GM21367 (cell line): Measurements from ENCODE around the gene CEP55.

Experiments
- ATAC-seq: cut with Tn5 transposase; IDR thresholded peaks from one replicate; pipeline ENCODE4 v1.9.1; 2021; ENCODE audit not compliant: unreplicated experiment

Gene CEP55

DNA sequence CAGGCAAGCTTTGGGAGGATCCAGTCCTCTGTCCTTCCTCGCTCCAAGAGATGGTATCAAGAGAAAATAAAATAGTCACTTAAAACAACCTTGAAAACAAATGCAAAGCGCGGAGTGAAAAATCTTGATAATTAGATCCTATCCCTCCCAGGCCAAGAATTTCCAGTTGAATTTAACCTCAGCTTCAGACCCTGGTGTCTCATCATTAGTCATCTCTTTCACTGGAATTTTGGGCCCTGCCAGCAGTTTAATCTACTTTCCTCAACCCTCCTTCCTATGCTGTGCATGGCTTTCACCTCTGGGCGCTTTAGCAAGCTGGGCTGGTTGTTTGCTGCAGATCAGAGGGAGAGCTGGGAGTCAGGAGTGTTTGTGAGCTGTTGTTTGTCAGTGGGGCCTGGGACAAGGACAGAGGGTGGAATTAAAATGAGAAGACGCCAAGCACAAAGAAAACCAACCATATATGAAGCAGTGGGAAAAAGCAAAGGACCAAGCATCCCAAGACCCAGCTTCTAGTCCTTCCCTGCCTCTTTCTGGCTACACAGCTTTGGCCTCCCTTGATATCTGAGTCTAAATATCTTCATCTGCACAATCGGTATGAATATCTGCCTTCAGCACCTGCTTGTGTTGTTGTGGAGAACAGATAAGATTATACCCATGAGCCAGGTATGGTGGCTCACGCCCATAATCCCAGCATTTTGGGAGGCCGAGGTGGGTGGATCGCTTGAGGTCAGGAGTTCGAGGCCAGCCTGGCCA, 27.8 kb upstream of the CEP55 start:
- ATAC-seq = no peak

DNA sequence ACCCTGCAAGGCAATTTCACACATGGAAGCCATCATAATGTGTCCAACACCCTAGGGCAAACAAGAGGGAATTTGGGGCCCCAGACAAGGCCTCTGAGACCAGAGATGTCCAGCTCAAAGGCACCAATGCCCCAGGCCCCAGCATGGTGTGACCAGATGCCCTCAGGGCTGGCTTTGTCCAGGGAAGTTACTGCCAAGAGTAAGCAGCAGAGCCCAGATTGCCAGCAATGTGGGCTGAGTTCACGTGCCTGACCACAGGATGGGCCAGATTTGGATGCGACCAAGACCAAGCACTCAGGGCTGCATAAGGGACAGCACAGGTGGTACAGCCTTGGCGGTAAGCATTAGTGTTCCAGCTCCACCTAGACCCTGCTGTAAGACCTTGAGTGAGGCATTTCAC, 27.0 kb upstream of the CEP55 start:
- ATAC-seq = no peak

- no peak for ATAC-seq
Observed at GRCh38 chr10:93471110-93471651, 25.2 kb upstream of the CEP55 start.

DNA sequence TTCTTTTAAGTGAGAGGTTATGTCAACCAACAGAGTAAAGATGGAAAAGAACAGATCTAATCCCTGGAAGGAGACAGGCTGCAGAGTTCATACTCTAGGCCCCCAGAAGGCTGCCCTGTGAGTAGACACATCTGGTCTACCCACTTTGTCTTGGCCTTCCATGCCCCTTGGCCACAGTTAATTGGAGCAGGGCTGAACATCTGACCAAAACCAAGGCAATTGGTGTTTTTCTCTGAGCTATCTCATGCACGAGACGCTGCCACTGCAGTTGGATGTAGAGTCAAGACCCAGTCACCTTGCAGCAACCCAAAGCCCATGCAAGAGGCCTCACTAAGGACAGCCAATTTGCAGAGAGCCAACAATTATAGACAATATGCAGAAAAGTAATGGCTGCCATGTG, 23.3 kb upstream of the CEP55 start:
- ATAC-seq = no peak

GRCh38 chr10:93473804-93474472, 22.5 kb upstream of the CEP55 start:
- ATAC-seq = no peak

DNA sequence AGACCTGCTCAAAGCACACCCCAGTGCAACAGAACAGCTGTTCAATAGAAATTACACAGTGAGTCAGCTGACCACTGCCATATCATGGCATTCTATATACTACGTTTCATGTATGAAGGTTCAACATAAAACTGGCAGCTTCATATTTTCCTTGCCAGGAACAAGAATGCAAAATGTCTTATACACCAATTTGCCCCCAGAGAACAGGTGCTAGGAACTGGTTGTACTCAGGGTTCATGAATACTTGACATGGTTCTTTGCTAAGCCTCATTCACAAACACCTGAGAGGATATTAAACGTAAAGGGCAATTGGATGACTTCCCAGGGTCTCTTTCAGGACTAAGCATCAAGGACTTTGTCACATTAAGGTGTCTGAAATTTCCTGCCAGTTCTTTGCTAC, 21.2 kb upstream of the CEP55 start:
- no peak for ATAC-seq

DNA sequence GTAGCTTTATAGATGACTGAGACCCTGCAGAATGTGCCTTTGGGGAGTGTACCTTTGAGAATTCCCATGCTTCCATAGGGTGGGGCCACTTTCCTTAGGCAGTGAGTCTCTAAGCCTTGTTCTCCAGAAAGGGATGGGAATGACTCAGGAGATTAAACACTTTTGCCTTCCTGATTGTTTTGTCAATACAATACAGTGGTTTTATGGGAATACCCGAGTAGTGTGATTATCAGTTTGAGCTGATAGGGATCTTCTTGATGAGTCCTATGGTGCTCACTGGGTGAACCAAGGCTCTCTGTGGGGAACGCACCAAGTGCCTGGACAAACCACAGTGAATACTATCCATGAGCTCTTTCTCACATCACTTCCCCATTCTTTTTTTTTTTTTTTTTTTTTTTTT, 20.5 kb upstream of the CEP55 start:
- ATAC-seq = no peak

- ATAC-seq = no peak
Observed at GRCh38 chr10:93476756-93477155, 19.7 kb upstream of the CEP55 start.

DNA sequence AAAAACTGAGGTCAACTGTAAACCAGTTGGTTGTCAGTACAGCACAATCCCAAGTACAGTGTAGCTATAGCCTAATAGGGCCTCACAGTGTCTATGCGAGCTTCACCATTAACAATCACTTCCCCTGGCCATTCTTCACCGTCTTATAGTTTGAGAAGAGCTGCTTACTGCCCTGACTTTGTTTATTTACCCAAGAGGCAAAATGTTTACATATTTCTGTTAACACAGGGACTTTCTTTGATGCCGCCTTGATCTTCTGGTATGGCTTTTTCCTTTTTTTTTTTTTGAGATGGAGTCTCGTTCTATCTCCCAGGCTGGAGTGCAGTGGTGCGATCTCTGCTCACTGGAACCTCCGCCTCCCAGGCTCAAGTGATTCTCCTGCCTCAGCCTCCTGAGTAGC, 17.5 kb upstream of the CEP55 start:
- ATAC-seq = no peak

- no peak for ATAC-seq
Observed at GRCh38 chr10:93481637-93482144, 14.7 kb upstream of the CEP55 start.

- ATAC-seq = no peak
Observed at GRCh38 chr10:93482145-93482834, 14.1 kb upstream of the CEP55 start, which contains the start of gene MYOF. TSS of gene MYOF (minus strand) at chr10:93482334. CDS start at chr10:93482194, 140 bp downstream.

DNA sequence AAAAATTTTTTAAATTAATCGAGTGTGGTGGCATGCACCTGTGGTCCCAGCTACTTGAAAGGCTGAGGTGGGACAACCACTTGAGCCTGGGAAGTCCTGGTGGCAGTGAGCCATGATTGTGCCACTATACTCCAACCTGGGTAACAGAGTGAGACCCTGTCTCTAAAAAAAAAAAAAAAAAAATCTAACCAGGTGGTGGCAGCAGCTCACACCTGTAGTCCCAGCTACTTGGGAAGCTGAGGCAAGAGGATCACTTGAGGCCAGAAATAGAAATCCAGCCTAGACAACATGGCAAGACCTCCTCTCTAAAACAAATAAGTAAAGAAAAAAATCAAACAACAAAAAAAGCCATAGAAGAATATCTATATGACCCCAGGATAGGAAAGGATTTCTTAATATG, 10.7 kb upstream of the CEP55 start:
- ATAC-seq = no peak

- no peak for ATAC-seq
Observed at GRCh38 chr10:93488956-93489528, 7.4 kb upstream of the CEP55 start.

- ATAC-seq = no peak
Observed at GRCh38 chr10:93491602-93492121, 4.8 kb upstream of the CEP55 start.

GRCh38 chr10:93493162-93493561, 3.2 kb upstream of the CEP55 start:
- no peak for ATAC-seq

DNA sequence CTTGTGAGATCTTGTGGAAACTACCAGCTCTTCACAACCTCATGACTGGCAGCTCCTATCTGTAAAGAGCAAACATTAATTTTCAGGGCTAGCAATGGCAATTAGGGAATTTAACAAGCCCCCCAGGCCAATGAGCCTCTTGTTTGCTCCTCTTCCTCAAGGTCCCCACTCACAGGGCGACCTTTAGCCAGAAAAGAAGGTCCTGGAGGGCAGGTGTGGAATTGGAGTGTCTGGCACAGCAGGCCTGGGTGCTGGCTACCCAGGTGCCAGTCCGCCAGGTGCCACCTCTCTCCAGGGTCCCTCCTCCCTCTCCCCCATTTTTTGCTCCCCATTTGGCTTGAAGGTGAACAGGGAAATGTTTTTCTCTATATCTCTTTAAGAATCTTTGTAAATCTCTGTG, 1.9 kb upstream of the CEP55 start:
- no peak for ATAC-seq

DNA sequence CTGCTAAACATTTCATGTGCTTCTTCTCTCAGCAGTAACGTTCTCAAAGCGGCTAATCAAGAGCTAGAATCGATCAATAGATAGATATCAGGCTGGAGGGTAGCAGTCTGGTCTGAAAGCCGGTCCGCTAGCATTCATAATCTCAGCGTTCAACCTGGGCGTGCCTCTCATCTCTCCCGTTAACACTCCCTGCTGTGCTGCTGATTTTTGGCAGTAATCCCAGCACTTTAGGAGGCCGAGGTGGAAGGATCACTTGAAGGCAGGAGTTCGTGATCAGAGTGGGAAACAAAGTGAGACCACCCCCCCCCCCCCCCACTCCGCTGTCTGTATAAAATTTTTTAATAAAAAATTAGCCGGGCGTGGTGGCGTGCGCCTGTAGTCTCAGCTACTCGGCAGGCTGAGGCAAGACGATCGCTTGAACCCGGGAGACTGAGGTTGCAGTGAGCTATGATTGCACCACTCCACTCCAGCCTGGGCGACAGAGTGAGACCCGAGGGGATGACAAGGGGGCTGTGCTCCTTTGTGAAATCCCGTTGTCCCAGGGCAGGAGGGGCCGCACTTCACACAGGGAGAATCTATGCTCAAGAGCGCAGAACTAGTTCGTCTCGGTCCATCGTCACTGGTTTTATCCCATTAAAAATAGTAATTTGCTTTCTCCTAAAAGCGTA, 624 bp upstream of the CEP55 start:
- ATAC-seq = peak; percentile 18

GRCh38 chr10:93498166-93498565, 1.8 kb downstream of the CEP55 start:
- ATAC-seq = no peak

DNA sequence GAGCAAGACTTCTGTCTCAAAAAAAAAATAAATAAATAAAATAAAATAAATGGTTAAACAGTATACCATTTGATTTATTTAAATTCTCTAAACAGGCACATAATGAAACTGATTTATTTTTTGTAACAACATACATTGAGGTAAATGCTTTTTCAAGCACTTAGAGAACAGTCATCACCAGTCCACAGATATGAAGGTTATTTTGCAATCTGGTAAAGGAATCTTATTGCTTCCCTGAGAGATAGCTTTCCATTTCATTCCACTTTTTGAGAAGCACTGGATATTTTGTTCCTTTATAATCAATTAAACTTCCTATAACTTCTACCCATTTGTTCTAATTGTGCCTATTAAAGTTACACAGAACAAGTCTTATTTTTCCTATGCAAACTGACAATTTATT, 5.2 kb downstream of the CEP55 start:
- no peak for ATAC-seq

DNA sequence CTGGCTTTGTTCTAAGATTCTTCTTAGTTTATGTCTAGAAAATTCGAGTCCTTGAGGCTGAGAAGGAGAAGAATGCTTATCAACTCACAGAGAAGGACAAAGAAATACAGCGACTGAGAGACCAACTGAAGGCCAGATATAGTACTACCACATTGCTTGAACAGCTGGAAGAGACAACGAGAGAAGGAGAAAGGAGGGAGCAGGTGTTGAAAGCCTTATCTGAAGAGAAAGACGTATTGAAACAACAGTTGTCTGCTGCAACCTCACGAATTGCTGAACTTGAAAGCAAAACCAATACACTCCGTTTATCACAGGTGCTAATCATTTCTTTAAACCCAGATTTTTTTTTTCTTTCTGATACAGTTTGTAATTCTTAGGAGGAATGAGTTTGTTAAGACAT, 6.7 kb downstream of the CEP55 start:
- peak; percentile 80 for ATAC-seq
